GM18907 (cell line): Measurements from ENCODE around the gene DDX42.

Source experiments
- ATAC-seq: cut with Tn5 transposase; IDR thresholded peaks from one replicate; pipeline ENCODE4 v1.9.1; 2021; ENCODE audit warnings: mild to moderate bottlenecking, moderate library complexity; ENCODE audit not compliant: unreplicated experiment

The DDX42 gene

GRCh38 chr17:63821804-63822203, 47.8 kb downstream of the DDX42 start:
- no peak for ATAC-seq

- no peak for ATAC-seq
Observed at GRCh38 chr17:63822537-63822936, 48.6 kb downstream of the DDX42 start.

GRCh38 chr17:63823659-63824331, 49.8 kb downstream of the DDX42 start:
- no peak for ATAC-seq

- ATAC-seq = no peak
Observed at GRCh38 chr17:63824362-63824761, 50.4 kb downstream of the DDX42 start.

- ATAC-seq = peak; percentile 13
Observed at GRCh38 chr17:63826468-63827001, 52.6 kb downstream of the DDX42 start.

- ATAC-seq = peak; percentile 87
Observed at GRCh38 chr17:63827002-63827800, 53.2 kb downstream of the DDX42 start, which contains the start of the genes FTSJ3 and PSMC5. FTSJ3 (minus strand) TSS chr17:63827663; CDS start chr17:63826902, 761 bp downstream. PSMC5 (plus strand) TSS chr17:63827431; CDS start chr17:63827491, 60 bp downstream.

- ATAC-seq = no peak
Observed at GRCh38 chr17:63827801-63828221, 53.8 kb downstream of the DDX42 start.

GRCh38 chr17:63828936-63829335, 55.0 kb downstream of the DDX42 start:
- ATAC-seq = no peak

- no peak for ATAC-seq
Observed at GRCh38 chr17:63830278-63830677, 56.3 kb downstream of the DDX42 start.

GRCh38 chr17:63830904-63831491, 57.0 kb downstream of the DDX42 start:
- no peak for ATAC-seq

- no peak for ATAC-seq
Observed at GRCh38 chr17:63831505-63831904, 57.5 kb downstream of the DDX42 start.

GRCh38 chr17:63832014-63832413, 58.0 kb downstream of the DDX42 start:
- ATAC-seq = no peak

- ATAC-seq = no peak
Observed at GRCh38 chr17:63832455-63832854, 58.5 kb downstream of the DDX42 start.

GRCh38 chr17:63833026-63833740, 59.2 kb downstream of the DDX42 start:
- ATAC-seq = no peak

GRCh38 chr17:63833741-63834373, 59.9 kb downstream of the DDX42 start:
- no peak for ATAC-seq

- peak; percentile 55 for ATAC-seq
Observed at GRCh38 chr17:63834431-63835166, 60.6 kb downstream of the DDX42 start.

GRCh38 chr17:63835167-63835720, 61.3 kb downstream of the DDX42 start:
- no peak for ATAC-seq

- ATAC-seq = no peak
Observed at GRCh38 chr17:63836811-63837210, 62.8 kb downstream of the DDX42 start.

GRCh38 chr17:63837480-63837879, 63.5 kb downstream of the DDX42 start:
- no peak for ATAC-seq
